Liver (tissue), 3 donors: Measurements from ENCODE around the gene RAB3GAP1.

Experiments
- ATF3 ChIP-seq: IDR thresholded peaks from 2 replicates; pipeline ENCODE4 v1.6.1; 2016; ENCODE audit warnings: antibody characterized with exemption
- CTCF ChIP-seq: fragments of 150-350 bp; IDR thresholded peaks from 2 replicates; pipeline ENCODE4 v1.5.1; 2017; ENCODE audit warnings: improper control_type of control experiment, low read depth, low read length; ENCODE audit not compliant: missing input control
- EGR1 ChIP-seq, 2 donors: IDR thresholded peaks; 2 replicates each; pipeline ENCODE4 v1.6.1; 2016 to 2018; ENCODE audit warnings: antibody characterized with exemption in 2 of 2, low read depth in 2 of 2
- FOXA1 ChIP-seq: IDR thresholded peaks from 2 replicates; pipeline ENCODE4 v1.6.1; 2016; ENCODE audit warnings: antibody characterized with exemption
- GABPA ChIP-seq, 2 donors: IDR thresholded peaks in 1 of 2; conservative IDR thresholded peaks in 1 of 2; 2 replicates each; pipeline ENCODE4 v1.6.1; 2016; ENCODE audit warnings: antibody characterized with exemption in 2 of 2, mild to moderate bottlenecking in 1 of 2, moderate library complexity in 1 of 2
- HNF4G ChIP-seq: IDR thresholded peaks from 2 replicates; pipeline ENCODE4 v1.6.1; 2016; ENCODE audit warnings: antibody characterized with exemption
- JUND ChIP-seq, 2 donors: IDR thresholded peaks; 2 replicates each; pipeline ENCODE4 v1.6.1; 2016; ENCODE audit warnings: antibody characterized with exemption in 2 of 2
- MAX ChIP-seq: IDR thresholded peaks from 2 replicates; pipeline ENCODE4 v1.6.1; 2016; ENCODE audit warnings: antibody characterized with exemption
- RAD21 ChIP-seq, 2 donors: IDR thresholded peaks; 2 replicates each; pipeline ENCODE4 v1.6.1; 2016; ENCODE audit warnings: antibody characterized with exemption in 2 of 2, mild to moderate bottlenecking in 2 of 2
- REST ChIP-seq: IDR thresholded peaks from 2 replicates; pipeline ENCODE4 v1.6.1; 2016; ENCODE audit warnings: antibody characterized with exemption, mild to moderate bottlenecking
- SP1 ChIP-seq: IDR thresholded peaks from 2 replicates; pipeline ENCODE4 v1.6.1; 2018; ENCODE audit warnings: antibody characterized with exemption, mild to moderate bottlenecking
- TAF1 ChIP-seq: conservative IDR thresholded peaks from 2 replicates; pipeline ENCODE4 v1.6.1; 2016; ENCODE audit warnings: antibody characterized with exemption, mild to moderate bottlenecking
- YY1 ChIP-seq: IDR thresholded peaks from 2 replicates; pipeline ENCODE4 v1.6.1; 2016; ENCODE audit warnings: antibody characterized with exemption, mild to moderate bottlenecking
- ZBTB33 ChIP-seq: IDR thresholded peaks from 2 replicates; pipeline ENCODE4 v1.6.1; 2016; ENCODE audit warnings: antibody characterized with exemption
- donor health status: healthy.
- donor health status: healthy.

- no peak for TF ChIP-seq JUND (IDR thresholded peaks at IDR 0.05)
- TF ChIP-seq CTCF = no peak
- TF ChIP-seq YY1 = no peak
- no peak for TF ChIP-seq ZBTB33
- no peak for TF ChIP-seq TAF1
- TF ChIP-seq SP1 = no peak
- TF ChIP-seq FOXA1 = no peak
- TF ChIP-seq REST = no peak
- no peak for TF ChIP-seq MAX
- TF ChIP-seq GABPA (IDR thresholded peaks at IDR 0.05 in 1 of 2, conservative IDR thresholded peaks at IDR 0.05 in 1 of 2) = no peak
- no peak for TF ChIP-seq HNF4G
- no peak for TF ChIP-seq ATF3
- TF ChIP-seq RAD21 (IDR thresholded peaks at IDR 0.05) = no peak
- no peak for TF ChIP-seq EGR1 (IDR thresholded peaks at IDR 0.05; ENCODE audit: low read depth in 2 of 2)
These were observed 73.8 kb downstream of the RAB3GAP1 start for GRCh38 chr2:135125940-135126339.
